HK-2 (cell line): ENCODE results near the gene OR52H1.
"Not testable (repeated sequence)": the region's sequence is repeated elsewhere in the genome, so short reads cannot be mapped to it uniquely, and the experiment has no call there.

Experiments used
- DNase-seq: peaks from one replicate; pipeline ENCODE4 v3.0.0-alpha.2; 2018; ENCODE audit not compliant: unreplicated experiment

OR52H1 gene

DNA sequence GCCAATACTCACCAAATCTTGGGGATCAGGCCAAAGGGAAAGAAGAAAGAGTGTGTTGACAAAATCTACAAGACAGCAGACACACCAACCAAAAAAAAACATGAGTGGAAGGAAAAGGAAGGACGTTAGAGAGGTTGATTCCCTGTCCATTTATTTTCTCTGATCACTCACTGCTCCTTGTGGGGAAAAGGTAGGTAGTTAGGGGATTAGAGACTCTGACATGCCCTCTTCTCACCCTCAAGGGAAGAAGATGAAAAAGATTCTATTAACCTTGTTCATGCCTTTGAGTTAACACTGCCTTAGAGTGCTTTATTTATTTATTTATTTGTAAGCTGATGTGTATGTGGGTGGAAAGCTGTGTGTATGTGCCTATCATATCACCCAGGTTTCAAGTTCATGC lies at the start of gene OR52H1:
OR52H1 (minus strand) TSS at position 101 of the 400 bp plus-strand sequence. CDS start 3,035 bp downstream, outside the sequence.
- DNase-seq = no peak

DNA sequence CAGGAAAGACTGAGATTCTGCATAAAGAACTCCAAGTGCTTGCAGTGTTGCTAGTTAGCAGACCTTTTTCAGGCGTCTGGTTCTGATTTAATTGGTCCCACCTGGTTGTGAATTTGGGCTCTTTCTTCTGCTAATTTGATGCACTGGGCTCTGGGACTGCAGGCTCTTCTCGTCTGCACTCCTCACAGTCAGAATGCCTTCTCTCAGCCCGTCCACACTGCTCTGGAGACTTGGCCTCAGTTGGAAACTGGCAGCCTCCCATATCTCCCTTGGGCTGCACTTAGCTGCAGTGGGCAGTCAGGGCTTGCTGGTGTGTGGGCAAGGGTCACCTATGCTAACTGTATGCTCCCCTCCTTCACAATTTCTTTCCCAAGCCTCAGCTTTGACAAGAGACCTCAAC lies 49.6 kb upstream of the OR52H1 start:
- no peak for DNase-seq

DNA sequence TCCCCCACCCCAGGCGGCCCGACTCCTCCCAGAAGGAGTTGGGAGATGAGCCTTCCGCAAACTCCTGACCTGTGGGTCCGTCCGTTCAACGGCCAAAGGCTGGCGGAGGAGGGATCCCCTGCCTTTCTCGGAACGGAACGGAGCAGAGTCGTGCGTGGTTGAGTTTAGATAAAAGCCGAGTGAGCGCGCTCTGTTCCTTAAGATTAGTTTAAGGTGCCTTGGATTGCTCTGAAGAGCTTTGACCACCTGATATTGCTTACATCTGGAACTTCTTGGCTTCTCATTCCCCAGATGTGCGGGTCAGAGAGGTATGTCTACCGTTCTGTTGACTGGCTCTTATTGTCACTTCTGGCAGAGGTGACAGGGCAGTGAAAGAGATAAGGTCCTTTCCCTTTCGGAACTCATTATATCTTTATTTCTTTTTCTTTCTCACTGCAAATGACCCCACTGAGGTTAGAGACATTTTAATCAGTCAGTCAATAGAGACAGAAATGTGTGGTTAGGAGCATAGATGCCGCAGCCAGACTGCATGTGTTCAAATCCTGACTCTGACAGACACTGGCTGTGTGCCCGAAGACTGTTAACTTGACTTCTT lies 48.4 kb upstream of the OR52H1 start, which contains the start of gene TRIM6:
TRIM6 (plus strand) TSS at position 31 of the 595 bp plus-strand sequence; CDS start at position 292, 261 bp downstream.
- DNase-seq = peak; percentile 50

DNA sequence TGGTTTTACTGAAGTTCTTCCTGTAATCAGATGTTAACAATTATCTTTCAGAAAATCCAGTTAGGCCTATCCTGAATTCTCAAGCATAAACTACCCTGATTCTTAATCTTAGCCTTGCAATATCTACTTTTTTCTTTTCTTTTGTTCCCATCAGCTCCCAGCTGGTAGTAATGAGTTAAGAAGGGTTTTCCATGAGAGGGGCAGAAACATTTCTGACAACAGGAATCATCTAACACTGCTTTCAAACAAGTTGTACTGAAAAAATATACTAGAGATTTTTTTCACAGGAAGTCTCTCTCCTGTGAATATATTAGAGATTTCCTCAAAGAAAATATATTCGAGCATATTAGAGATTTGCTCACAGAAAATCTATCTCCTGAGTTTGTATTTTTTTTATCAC lies 44.8 kb upstream of the OR52H1 start:
- DNase-seq = no peak

DNA sequence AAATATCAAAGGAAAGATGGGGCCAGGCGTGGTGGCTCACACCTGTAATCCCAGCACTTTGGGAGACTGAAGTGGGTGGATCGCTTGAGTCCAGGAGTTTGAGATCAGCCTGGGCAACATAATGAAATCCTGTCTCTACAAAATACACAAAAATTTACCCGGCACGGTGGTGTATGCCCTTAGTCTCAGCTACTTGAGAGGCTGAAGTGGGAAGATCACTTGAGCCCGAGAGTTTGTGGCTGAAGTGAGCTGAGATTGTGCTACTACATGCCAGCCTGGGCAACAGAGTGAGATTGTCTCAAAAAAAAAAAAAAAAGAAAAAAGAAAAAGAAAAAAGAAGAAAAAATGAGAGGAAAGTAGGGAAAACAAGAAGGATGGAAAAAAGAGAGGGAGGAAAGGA lies 44.3 kb upstream of the OR52H1 start:
- DNase-seq = no peak

- DNase-seq = peak; percentile 15
These were observed 43.3 kb upstream of the OR52H1 start for GRCh38 chr11:5591613-5592012.

GRCh38 chr11:5589906-5590305 lies 41.6 kb upstream of the OR52H1 start:
- DNase-seq = not testable (repeated sequence)

DNA sequence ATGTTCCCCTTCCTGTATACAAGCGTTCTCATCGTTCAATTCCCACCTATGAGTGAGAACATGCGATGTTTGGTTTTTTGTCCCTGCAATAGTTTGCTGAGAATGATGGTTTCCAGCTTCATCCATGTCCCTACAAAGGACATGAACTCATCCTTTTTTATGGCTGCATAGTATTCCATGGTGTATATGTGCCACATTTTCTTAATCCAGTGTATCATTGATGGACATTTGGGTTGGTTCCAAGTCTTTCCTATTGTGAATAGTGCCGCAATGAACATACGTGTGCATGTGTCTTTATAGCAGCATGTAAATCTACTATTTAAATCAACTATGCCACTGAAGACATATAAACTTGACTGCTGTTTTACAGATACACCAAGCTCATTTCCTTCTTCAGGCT lies 36.1 kb upstream of the OR52H1 start:
- not testable (repeated sequence) for DNase-seq

DNA sequence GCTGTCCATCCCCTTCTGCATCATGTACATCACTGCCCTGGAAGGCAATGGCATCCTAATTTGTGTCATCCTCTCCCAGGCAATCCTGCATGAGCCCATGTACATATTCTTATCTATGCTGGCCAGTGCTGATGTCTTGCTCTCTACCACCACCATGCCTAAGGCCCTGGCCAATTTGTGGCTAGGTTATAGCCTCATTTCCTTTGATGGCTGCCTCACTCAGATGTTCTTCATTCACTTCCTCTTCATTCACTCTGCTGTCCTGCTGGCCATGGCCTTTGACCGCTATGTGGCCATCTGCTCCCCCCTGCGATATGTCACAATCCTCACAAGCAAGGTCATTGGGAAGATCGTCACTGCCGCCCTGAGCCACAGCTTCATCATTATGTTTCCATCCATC lies 32.7 kb upstream of the OR52H1 start:
- DNase-seq = no peak

- DNase-seq = no peak
These were observed 32.2 kb upstream of the OR52H1 start, which contains the start of gene OR52B6 for GRCh38 chr11:5580577-5580976. Gene OR52B6 (plus strand): TSS chr11:5580877. CDS start chr11:5580877, 0 bp downstream.

DNA sequence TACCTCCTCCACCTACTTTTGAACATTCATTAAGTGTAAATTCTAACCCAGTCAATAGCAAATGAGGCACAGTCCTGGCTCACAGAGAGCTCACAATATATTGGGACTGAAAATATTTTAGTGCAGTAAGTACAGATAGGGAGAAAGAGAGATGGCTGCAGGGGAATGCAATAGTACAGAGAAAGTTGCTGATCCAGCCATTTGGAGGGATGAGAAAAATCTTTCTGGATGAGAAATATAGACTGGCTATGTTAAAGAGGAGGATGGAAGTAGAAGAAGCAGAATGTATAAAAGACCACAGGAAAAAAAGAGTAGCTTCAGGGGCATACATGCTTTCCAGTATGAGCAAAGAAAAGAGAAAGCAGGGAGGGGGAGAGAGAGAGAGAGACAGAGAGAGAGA lies 28.8 kb upstream of the OR52H1 start:
- no peak for DNase-seq

DNA sequence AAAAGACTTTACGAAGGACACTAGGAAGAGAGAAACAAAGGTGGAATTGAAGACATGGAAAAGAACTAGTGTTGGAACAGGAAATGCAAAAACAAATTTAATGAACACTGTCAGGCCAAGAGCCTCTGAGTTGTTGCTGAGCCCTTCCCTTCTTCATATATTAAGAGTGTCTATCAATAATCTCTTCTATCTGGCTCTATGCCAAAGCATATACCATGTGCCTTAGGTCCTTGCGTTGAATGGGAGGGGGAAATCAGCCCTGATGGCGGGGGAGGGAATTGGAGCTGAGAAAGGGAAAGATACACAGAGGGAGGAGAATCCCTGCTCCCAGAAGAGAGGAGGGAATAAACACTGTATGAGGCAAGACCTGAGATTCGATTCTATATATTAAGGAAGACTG lies 26.8 kb upstream of the OR52H1 start:
- no peak for DNase-seq

GRCh38 chr11:5574654-5575053 lies 26.3 kb upstream of the OR52H1 start:
- DNase-seq = no peak

GRCh38 chr11:5564259-5565019 lies 16.1 kb upstream of the OR52H1 start:
- DNase-seq = no peak

DNA sequence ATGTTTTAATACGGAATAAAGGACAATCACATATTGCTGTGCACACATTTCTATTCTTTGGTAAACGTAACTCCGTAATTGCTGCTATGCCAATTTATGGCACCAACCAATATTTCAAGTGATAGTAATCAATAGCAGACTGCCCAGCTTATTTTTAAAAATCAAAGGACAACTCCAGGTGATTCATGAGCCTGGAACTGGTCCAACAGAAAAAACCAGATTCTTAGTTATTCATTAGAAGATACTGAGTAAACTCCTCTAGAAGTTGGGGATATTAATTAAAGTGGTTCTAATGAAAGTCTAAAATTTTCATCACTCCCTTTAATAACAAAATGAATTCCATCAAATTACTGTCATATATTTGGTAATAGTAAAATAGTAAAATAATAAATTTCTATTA lies 9.4 kb upstream of the OR52H1 start:
- DNase-seq = no peak

- DNase-seq = no peak
These were observed 8.4 kb upstream of the OR52H1 start for GRCh38 chr11:5556596-5557188.

- DNase-seq = no peak
These were observed 5.0 kb upstream of the OR52H1 start for GRCh38 chr11:5553343-5553742.

- peak; percentile 1 for DNase-seq
These were observed 2.2 kb upstream of the OR52H1 start for GRCh38 chr11:5550440-5551095.

- no peak for DNase-seq
These were observed 358 bp downstream of the OR52H1 start for GRCh38 chr11:5547982-5548381.

DNA sequence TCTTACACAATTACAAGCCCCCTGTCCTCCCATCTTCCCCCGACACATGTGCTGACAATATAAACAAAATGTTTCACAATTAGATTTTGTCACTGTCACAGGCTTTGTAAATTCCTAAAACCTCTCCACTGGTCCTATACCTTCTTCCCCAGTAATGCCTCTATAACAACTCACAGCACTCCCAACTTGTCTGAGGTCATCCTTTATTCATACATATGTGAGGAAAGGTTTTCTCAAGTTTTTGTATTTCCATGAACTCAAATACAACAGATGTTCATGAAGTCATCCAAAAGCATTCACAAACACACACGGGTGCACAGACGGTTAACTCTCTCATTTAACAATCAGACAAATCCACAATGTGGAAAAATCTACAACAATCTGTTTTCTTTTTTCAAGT lies 1.9 kb downstream of the OR52H1 start:
- no peak for DNase-seq

- no peak for DNase-seq
These were observed 6.9 kb downstream of the OR52H1 start for GRCh38 chr11:5541427-5541826.

GRCh38 chr11:5536482-5536881 lies 11.9 kb downstream of the OR52H1 start:
- DNase-seq = no peak
